ENCODE measurements around the gene ARRDC3.

- TF ChIP-seq CTCF (conservative IDR thresholded peaks at IDR 0.05; ENCODE audit: low read depth in 2 of 2) (no peak), EZH2phosphoT487 (IDR thresholded peaks at IDR 0.05; ENCODE audit: unreplicated experiment) (no peak), REST (IDR thresholded peaks at IDR 0.05; ENCODE audit: unreplicated experiment) (no peak), EZH2 (IDR thresholded peaks at IDR 0.05; ENCODE audit: low read depth, unreplicated experiment) (no peak), ZNF331 (CRISPR knock-in tag; IDR thresholded peaks at IDR 0.05; ENCODE audit: low read depth) (no peak), POLR2AphosphoS5 (IDR thresholded peaks at IDR 0.05; ENCODE audit: low read depth) (no peak), ETS1 (IDR thresholded peaks at IDR 0.05) (no peak), CREB1 (CRISPR knock-in tag; IDR thresholded peaks at IDR 0.05; ENCODE audit: low read depth) (no peak), JUNB (IDR thresholded peaks at IDR 0.05; ENCODE audit: unreplicated experiment) (no peak), NANOG (IDR thresholded peaks at IDR 0.05; ENCODE audit: borderline replicate concordance) (no peak), ZNF114 (CRISPR knock-in tag; IDR thresholded peaks at IDR 0.05) (no peak)
Observed at GRCh38 chr5:91424638-91425436, 41.7 kb upstream of the ARRDC3 start.
